Activated naive CD8-positive, alpha-beta T cell treated with anti-CD3 and anti-CD28 coated beads, Interleukin-2, amount 10 ng/mL, durations not matched to agents 7 days and 5 days (primary cell): ENCODE data around the gene RHEX. TPM values are rescaled to one million over a fixed set of nuclear protein-coding genes. Genes with fewer than 3 reads are reported as not detected.

Experiments
- ATAC-seq: fragments of 150-1000 bp; cut with Tn5 transposase; one replicate; pipeline ENCODE4 v1.10.0; 2021; ENCODE audit warnings: low read depth, moderate library complexity
- POLR2A ChIA-PET: fragments of 350-600 bp; sonication (Branson Sonifier 250); formaldehyde crosslinking; loops from one replicate; lab custom pipeline; 2021; ENCODE audit warnings: antibody characterized with exemption; lab: Charles Lee
- DNase-seq: peaks from one replicate; pipeline ENCODE4 v3.0.0; 2021
- H3K27ac Mint-ChIP-seq: one replicate; pipeline ENCODE4 v1.8.0; 2022; ENCODE audit warnings: mild to moderate bottlenecking, mixed read lengths
- H3K27me3 Mint-ChIP-seq: one replicate; pipeline ENCODE4 v1.8.0; 2022; ENCODE audit warnings: mild to moderate bottlenecking, moderate library complexity, mixed read lengths
- H3K36me3 Mint-ChIP-seq: one replicate; pipeline ENCODE4 v1.8.0; 2021; ENCODE audit warnings: mild to moderate bottlenecking, mixed read lengths
- H3K4me1 Mint-ChIP-seq: one replicate; pipeline ENCODE4 v1.8.0; 2021; ENCODE audit warnings: mixed read lengths
- H3K4me3 Mint-ChIP-seq: one replicate; pipeline ENCODE4 v1.8.0; 2022; ENCODE audit warnings: mild to moderate bottlenecking, moderate library complexity, mixed read lengths
- H3K9me3 Mint-ChIP-seq: one replicate; pipeline ENCODE4 v1.8.0; 2021; ENCODE audit warnings: mixed read lengths
- total RNA-seq, 2 experiments: library from RNA; stranded (reverse); gene quantifications; one replicate each; pipeline ENCODE4 v1.2.3, GENCODE V29; 2021

The RHEX gene
- total RNA-seq, 2 experiments from 2014 or later = not detected

DNA sequence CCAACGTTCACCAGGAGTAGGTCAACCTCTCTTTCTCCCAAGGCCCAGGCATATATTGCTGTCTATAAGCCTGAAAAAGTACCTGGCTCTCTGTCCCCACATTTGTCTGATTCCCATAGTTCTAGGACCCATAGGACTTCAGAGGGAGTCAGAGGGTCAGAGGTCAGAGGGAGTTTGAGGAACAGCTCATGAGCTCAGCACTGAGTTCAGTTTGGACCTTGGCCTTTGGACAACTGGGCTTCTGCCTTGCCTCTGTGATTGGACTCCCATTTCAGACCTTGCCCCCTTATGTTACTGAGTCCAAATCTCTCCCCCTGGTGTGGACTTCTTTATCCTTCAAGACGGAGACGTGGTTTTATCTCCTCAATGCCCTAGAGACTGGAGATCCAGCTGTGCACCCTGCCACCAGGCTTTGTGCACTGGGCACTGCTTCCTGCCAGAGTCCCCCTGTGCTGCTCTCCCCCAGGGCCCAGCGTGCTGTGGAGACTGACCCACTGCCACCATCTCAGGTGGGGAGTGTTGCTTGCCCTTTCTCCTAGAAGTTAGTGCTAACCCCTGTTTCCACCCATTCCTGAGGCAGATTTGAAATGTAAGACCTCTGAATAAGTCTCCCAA lies 32.5 kb upstream of the RHEX start:
- no peak for DNase-seq
- H3K27ac Mint-ChIP-seq = no peak overlapping the region
- H3K4me3 Mint-ChIP-seq = no peak overlapping the region
- peaks cover 4% of the 10 kb centered on the region for H3K4me1 Mint-ChIP-seq
- H3K36me3 Mint-ChIP-seq = no peaks in the 10 kb centered on the region
- no peak for ATAC-seq
- no peaks in the 10 kb centered on the region for H3K9me3 Mint-ChIP-seq
- peaks cover 18% of the 10 kb centered on the region for H3K27me3 Mint-ChIP-seq
- POLR2A ChIA-PET = no interaction called here

GRCh38 chr1:206021008-206021625 lies 31.9 kb upstream of the RHEX start:
- peaks cover 4% of the 10 kb centered on the region for H3K4me1 Mint-ChIP-seq
- no peak for DNase-seq
- H3K27me3 Mint-ChIP-seq = peaks cover 20% of the 10 kb centered on the region
- H3K27ac Mint-ChIP-seq = no peak overlapping the region
- POLR2A ChIA-PET = no interaction called here
- H3K36me3 Mint-ChIP-seq = no peaks in the 10 kb centered on the region
- H3K9me3 Mint-ChIP-seq = no peaks in the 10 kb centered on the region
- H3K4me3 Mint-ChIP-seq = no peak overlapping the region
- no peak for ATAC-seq

DNA sequence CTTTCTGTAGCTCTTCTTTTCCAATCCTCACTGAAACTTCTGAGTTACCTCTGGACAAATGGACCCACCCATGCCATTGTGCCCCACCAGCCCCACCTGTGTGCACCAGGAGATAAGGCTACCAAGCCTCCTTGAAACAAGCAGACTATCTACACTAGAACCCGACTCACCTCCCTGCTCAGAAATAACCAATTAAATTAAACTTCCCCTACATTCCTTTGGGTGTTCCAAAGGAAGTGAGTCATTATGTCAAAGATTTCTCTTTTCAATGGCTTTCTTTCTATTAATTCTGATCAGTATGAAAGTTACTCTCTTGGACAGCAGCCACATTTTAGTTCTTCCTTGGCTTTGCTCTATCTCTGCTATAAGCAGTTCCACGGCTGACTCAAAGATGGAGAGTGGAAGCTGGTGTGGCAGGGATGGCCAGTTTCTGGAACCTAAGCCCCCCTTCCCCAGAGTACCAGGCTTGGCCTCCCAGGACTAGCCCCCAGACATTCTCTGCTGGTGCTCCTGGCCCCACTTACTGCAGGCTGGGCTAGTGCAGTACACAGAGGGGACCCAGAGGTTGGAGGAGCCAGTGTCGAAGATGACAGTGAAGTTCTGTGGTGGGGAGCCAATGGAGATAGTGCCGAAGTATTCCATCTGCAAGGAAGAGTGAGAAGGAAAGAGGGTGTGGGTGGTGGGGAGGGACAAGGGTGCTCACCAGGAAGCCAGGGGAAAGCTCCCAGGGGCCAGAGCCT lies 31.2 kb upstream of the RHEX start:
- H3K4me1 Mint-ChIP-seq = peaks cover 4% of the 10 kb centered on the region
- ATAC-seq (no peak), DNase-seq (no peak)
- H3K9me3 Mint-ChIP-seq = no peaks in the 10 kb centered on the region
- no peak overlapping the region for H3K27ac Mint-ChIP-seq
- H3K4me3 Mint-ChIP-seq = no peak overlapping the region
- H3K27me3 Mint-ChIP-seq = peaks cover 23% of the 10 kb centered on the region
- POLR2A ChIA-PET = no interaction called here
- no peaks in the 10 kb centered on the region for H3K36me3 Mint-ChIP-seq

DNA sequence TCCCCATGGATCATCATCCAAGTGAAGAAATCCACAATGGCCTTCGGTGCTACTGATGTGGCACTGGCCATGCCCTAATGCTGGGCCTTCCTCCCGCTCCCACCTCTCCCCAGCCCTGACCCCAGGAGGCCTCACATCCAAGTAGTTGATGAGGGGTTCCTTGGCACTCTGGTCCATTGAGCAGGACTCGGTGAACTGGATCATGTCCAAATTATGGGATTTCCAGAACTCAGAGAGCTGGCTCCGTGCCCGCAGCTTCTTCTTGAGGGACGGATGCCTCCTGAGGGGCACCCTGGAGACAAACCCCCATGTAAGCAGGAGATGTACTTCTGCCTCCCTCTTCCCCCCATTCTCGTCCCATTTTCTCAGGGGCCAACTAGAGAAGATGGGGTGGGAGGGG lies 30.2 kb upstream of the RHEX start:
- POLR2A ChIA-PET = no interaction called here
- peaks cover 22% of the 10 kb centered on the region for H3K27me3 Mint-ChIP-seq
- H3K36me3 Mint-ChIP-seq = no peaks in the 10 kb centered on the region
- no peak for DNase-seq
- no peak overlapping the region for H3K27ac Mint-ChIP-seq
- ATAC-seq = no peak
- no peak overlapping the region for H3K4me3 Mint-ChIP-seq
- peaks cover 4% of the 10 kb centered on the region for H3K4me1 Mint-ChIP-seq
- H3K9me3 Mint-ChIP-seq = no peaks in the 10 kb centered on the region

DNA sequence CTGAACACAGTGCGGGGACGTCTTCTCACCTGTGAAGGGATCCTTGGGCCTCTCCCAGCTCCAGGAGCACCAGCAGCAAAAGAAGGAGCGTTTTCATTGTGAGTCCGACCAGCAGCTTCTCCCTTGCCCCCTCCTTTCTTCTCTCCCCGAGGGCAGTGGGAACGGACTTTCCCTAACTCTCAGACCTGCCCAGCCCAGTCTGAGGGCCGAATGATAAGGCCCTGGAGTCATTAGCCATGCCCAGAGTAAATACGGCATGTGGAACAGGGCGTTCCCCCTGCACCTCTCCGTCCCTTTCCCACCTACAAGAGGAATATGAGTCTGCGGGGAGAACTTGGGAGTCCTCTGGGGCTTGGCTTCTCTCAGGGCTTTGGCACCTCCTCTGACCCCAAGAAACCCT lies 29.3 kb upstream of the RHEX start, which contains the start of gene CTSE:
TSS of gene CTSE (minus strand) at position 201 of the 400 bp plus-strand sequence. CDS start at position 97, 104 bp downstream.
- no peaks in the 10 kb centered on the region for H3K36me3 Mint-ChIP-seq
- DNase-seq = no peak

GRCh38 chr1:206025283-206025820 lies 27.6 kb upstream of the RHEX start:
- DNase-seq (no peak), ATAC-seq (no peak)
- H3K4me3 Mint-ChIP-seq = no peak overlapping the region
- H3K36me3 Mint-ChIP-seq = no peaks in the 10 kb centered on the region
- H3K4me1 Mint-ChIP-seq = peaks cover 4% of the 10 kb centered on the region
- H3K27ac Mint-ChIP-seq = no peak overlapping the region
- H3K9me3 Mint-ChIP-seq = no peaks in the 10 kb centered on the region
- POLR2A ChIA-PET = no interaction called here
- H3K27me3 Mint-ChIP-seq = peaks cover 19% of the 10 kb centered on the region

More for the DNA sequence above, 29.3 kb upstream of the RHEX start, which contains the start of gene CTSE:
- H3K9me3 Mint-ChIP-seq = no peaks in the 10 kb centered on the region
- peaks cover 19% of the 10 kb centered on the region for H3K27me3 Mint-ChIP-seq
- H3K4me1 Mint-ChIP-seq = peaks cover 4% of the 10 kb centered on the region
- H3K27ac Mint-ChIP-seq = peak within 1 kb of the TSS; percentile 39
- POLR2A ChIA-PET = no interaction called here
- H3K4me3 Mint-ChIP-seq = no peak within 1 kb of the TSS
- no peak for ATAC-seq

- Mint-ChIP-seq H3K27me3 (peaks cover 29% of the 10 kb centered on the region), H3K4me3 (no peak overlapping the region), H3K27ac (no peak overlapping the region), H3K9me3 (no peaks in the 10 kb centered on the region), H3K36me3 (no peaks in the 10 kb centered on the region), H3K4me1 (peaks cover 4% of the 10 kb centered on the region)
- ATAC-seq (no peak), DNase-seq (no peak)
- POLR2A ChIA-PET = no interaction called here
Measured at GRCh38 chr1:206029484-206029883, 23.5 kb upstream of the RHEX start.

DNA sequence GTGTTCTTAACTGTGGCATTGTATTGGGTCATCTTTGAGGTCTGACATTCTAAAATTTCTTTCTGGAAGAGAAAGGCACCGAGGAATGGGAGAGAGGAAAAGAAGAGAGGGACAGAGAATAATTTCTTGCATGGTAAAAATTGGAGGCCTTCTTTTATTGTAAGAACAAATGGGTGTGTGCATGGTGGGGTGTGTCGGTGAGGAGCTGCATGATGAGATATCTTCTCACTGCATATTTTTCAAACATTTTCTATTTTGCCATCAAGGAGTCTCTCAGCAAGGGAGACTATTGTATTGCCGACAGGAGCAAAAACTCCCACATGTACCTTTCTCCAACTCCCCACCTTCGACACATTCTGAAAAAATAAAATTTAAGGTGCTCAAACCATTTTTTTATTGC lies 22.8 kb upstream of the RHEX start:
- DNase-seq (no peak), ATAC-seq (no peak)
- Mint-ChIP-seq H3K36me3 (no peaks in the 10 kb centered on the region), H3K9me3 (no peaks in the 10 kb centered on the region), H3K27ac (no peak overlapping the region), H3K4me3 (no peak overlapping the region), H3K27me3 (peaks cover 35% of the 10 kb centered on the region), H3K4me1 (peaks cover 6% of the 10 kb centered on the region)
- POLR2A ChIA-PET = no interaction called here

- ATAC-seq = peak; percentile 97
Measured at GRCh38 chr1:206030714-206031113, 22.3 kb upstream of the RHEX start.

GRCh38 chr1:206032380-206033140 lies 20.4 kb upstream of the RHEX start:
- ATAC-seq = no peak
- Mint-ChIP-seq H3K9me3 (no peaks in the 10 kb centered on the region), H3K27ac (no peak overlapping the region), H3K4me1 (peaks cover 9% of the 10 kb centered on the region), H3K36me3 (no peaks in the 10 kb centered on the region), H3K4me3 (no peak overlapping the region), H3K27me3 (peaks cover 39% of the 10 kb centered on the region)
- no peak for DNase-seq
- POLR2A ChIA-PET = no interaction called here

More at GRCh38 chr1:206030714-206031113, 22.3 kb upstream of the RHEX start:
- Mint-ChIP-seq H3K9me3 (no peaks in the 10 kb centered on the region), H3K4me1 (peaks cover 9% of the 10 kb centered on the region), H3K27ac (no peak overlapping the region), H3K36me3 (no peaks in the 10 kb centered on the region), H3K4me3 (no peak overlapping the region), H3K27me3 (peaks cover 37% of the 10 kb centered on the region)
- peak; percentile 69 for DNase-seq
- POLR2A ChIA-PET = interaction anchor here (1.0 kb wide), 1 partner anchor 26 kb away, joined by 3 read pairs; no protein-coding TSS in a partner anchor

- Mint-ChIP-seq H3K9me3 (no peaks in the 10 kb centered on the region), H3K4me3 (peak overlapping the region; percentile 30), H3K4me1 (peaks cover 14% of the 10 kb centered on the region), H3K36me3 (no peaks in the 10 kb centered on the region), H3K27ac (no peak overlapping the region), H3K27me3 (peaks cover 39% of the 10 kb centered on the region)
- POLR2A ChIA-PET = no interaction called here
- ATAC-seq (no peak), DNase-seq (no peak)
Measured at GRCh38 chr1:206035027-206035426, 17.9 kb upstream of the RHEX start.

GRCh38 chr1:206036663-206037455 lies 16.1 kb upstream of the RHEX start:
- Mint-ChIP-seq H3K27me3 (peaks cover 51% of the 10 kb centered on the region), H3K9me3 (no peaks in the 10 kb centered on the region), H3K4me3 (no peak overlapping the region), H3K27ac (no peak overlapping the region), H3K36me3 (no peaks in the 10 kb centered on the region), H3K4me1 (peaks cover 10% of the 10 kb centered on the region)
- POLR2A ChIA-PET = no interaction called here
- ATAC-seq = no peak
- DNase-seq = no peak
